ENCODE data around the gene ETF1. TPM values are rescaled to one million over a fixed set of nuclear protein-coding genes. Genes with fewer than 3 reads are reported as not detected.

ETF1 gene
- total and polyA plus RNA-seq, 8 donors = 68.9 to 112 (median 80.0) TPM

DNA sequence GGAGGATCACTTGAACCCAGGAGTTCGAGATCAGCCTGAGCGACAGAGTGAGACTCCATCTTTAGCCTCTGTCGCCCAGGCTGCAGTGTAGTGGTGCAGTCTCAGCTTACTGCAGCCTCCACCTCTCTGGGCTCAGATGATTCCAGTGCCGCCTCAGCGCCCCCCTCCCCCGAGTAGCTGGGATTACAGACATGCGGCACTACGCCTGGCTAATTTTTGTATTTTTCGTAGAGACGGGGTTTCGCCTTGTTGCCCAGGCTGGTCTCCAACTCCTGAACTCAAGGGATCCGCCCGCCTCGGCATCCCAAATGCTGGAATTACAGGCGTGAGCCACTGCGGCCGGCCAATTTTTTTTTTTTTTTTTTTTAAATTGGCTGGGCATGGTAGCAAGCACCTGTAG, 34.4 kb upstream of the ETF1 start:
- no peaks in the 10 kb centered on the region for H3K27me3 ChIP-seq
- DNase-seq (no peak), ATAC-seq (no peak)
- peaks cover 15 to 22% of the 10 kb centered on the region in 2 donors for H3K4me1 ChIP-seq
- no peaks in the 10 kb centered on the region for H3K9me3 ChIP-seq
- H3K27ac ChIP-seq = no peak overlapping the region
- intact Hi-C loops (cut with DNase I) = no loop called here
- no peak overlapping the region for H3K4me3 ChIP-seq
- peaks cover 0 to 11% of the 10 kb centered on the region in 2 donors for H3K36me3 ChIP-seq
- TF ChIP-seq CTCF (IDR thresholded peaks at IDR 0.05) = no peak

GRCh38 chr5:138575194-138576015, 32.4 kb upstream of the ETF1 start, which contains the start of gene HSPA9:
TSS of gene HSPA9 (minus strand) at chr5:138575401. CDS start at chr5:138575318, 83 bp downstream.
- TF ChIP-seq CTCF (IDR thresholded peaks at IDR 0.05) = peak in 1 of 2 donors; percentile 25
- DNase-seq (peak; percentile 97 to 100 (median 99)), ATAC-seq (peak; percentile 95)
- Histone ChIP-seq H3K9me3 (no peaks in the 10 kb centered on the region), H3K36me3 (peaks cover 0 to 32% of the 10 kb centered on the region in 2 donors), H3K4me1 (peaks cover 15 to 22% of the 10 kb centered on the region in 2 donors), H3K4me3 (peak within 1 kb of the TSS; percentile 71 to 97), H3K27ac (peak within 1 kb of the TSS; percentile 98), H3K27me3 (no peaks in the 10 kb centered on the region)
- intact Hi-C loops (cut with DNase I) = no loop called here

- Histone ChIP-seq H3K36me3 (peaks cover 0 to 38% of the 10 kb centered on the region in 2 donors), H3K9me3 (no peaks in the 10 kb centered on the region), H3K27me3 (no peaks in the 10 kb centered on the region), H3K27ac (peak overlapping the region; percentile 98), H3K4me3 (peak overlapping the region; percentile 71 to 97), H3K4me1 (peaks cover 15 to 22% of the 10 kb centered on the region in 2 donors)
- intact Hi-C loops (cut with DNase I) = no loop called here
- DNase-seq (no peak), ATAC-seq (peak; percentile 24)
- TF ChIP-seq CTCF (IDR thresholded peaks at IDR 0.05) = no peak
Measured at GRCh38 chr5:138574744-138575193, 31.7 kb upstream of the ETF1 start.

- ATAC-seq = no peak
- no peak for DNase-seq
- Histone ChIP-seq H3K36me3 (peaks cover 0 to 45% of the 10 kb centered on the region in 2 donors), H3K9me3 (no peaks in the 10 kb centered on the region), H3K27me3 (no peaks in the 10 kb centered on the region), H3K27ac (peak overlapping the region; percentile 98), H3K4me1 (peaks cover 15 to 20% of the 10 kb centered on the region in 2 donors), H3K4me3 (peak overlapping the region; percentile 71 to 97)
- intact Hi-C loops (cut with DNase I) = no loop called here
- TF ChIP-seq CTCF (IDR thresholded peaks at IDR 0.05) = no peak
Measured at GRCh38 chr5:138573949-138574670, 31.1 kb upstream of the ETF1 start.

- no peaks in the 10 kb centered on the region for H3K27me3 ChIP-seq
- ATAC-seq (no peak), DNase-seq (no peak)
- H3K4me3 ChIP-seq = no peak overlapping the region
- H3K9me3 ChIP-seq = no peaks in the 10 kb centered on the region
- no peak for TF ChIP-seq CTCF (IDR thresholded peaks at IDR 0.05)
- H3K4me1 ChIP-seq = peaks cover 15 to 19% of the 10 kb centered on the region in 2 donors
- H3K27ac ChIP-seq = no peak overlapping the region
- H3K36me3 ChIP-seq = peaks cover 0 to 53% of the 10 kb centered on the region in 2 donors
- intact Hi-C loops (cut with DNase I) = no loop called here
Measured at GRCh38 chr5:138573223-138573622, 30.2 kb upstream of the ETF1 start.

Measured in left lung (tissue), 10 donors.